H54 (cell line): Measurements from ENCODE around the gene CHD9.

Experiments used
- DNase-seq: peaks from one replicate; pipeline ENCODE4 v3.0.0; 2011; ENCODE audit warnings: low spot score, mixed read lengths; ENCODE audit not compliant: insufficient read length
- FAIRE-seq: peaks from 3 replicates; lab custom pipeline; 2011; peaks lifted over from hg19 to GRCh38; lab: Jason Lieb, UNC
- POLR2A ChIP-seq: IDR thresholded peaks from 2 replicates; pipeline ENCODE4 v1.6.1; 2011; ENCODE audit warnings: low read depth, mild to moderate bottlenecking, low read length

Gene CHD9

DNA sequence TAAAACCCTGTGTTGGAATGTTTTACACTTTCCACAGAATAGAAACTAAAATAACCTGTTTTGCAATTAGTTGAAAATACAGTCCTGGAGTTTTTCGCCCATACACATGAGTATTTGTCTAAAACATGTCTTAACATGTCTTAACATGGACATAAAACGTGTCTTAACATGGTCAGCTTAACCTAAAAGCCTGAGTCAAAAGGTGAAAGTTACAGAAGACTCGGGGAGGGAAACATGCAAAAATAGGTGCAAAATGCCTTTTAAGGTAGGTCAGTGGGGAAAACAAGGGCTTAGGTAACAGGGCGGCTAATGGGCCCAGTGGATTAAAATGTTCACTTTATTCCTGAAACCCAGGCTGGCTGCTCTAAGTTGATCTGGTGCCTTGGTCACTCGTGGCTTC is 323.3 kb downstream of the CHD9 start:
- DNase-seq (no peak), FAIRE-seq (no peak)
- TF ChIP-seq POLR2A: no peak
